ENCODE results near the gene ENTPD2.
"Not testable (repeated sequence)": the region's sequence is repeated elsewhere in the genome, so short reads cannot be mapped to it uniquely, and the experiment has no call there.

ENTPD2 gene

DNA sequence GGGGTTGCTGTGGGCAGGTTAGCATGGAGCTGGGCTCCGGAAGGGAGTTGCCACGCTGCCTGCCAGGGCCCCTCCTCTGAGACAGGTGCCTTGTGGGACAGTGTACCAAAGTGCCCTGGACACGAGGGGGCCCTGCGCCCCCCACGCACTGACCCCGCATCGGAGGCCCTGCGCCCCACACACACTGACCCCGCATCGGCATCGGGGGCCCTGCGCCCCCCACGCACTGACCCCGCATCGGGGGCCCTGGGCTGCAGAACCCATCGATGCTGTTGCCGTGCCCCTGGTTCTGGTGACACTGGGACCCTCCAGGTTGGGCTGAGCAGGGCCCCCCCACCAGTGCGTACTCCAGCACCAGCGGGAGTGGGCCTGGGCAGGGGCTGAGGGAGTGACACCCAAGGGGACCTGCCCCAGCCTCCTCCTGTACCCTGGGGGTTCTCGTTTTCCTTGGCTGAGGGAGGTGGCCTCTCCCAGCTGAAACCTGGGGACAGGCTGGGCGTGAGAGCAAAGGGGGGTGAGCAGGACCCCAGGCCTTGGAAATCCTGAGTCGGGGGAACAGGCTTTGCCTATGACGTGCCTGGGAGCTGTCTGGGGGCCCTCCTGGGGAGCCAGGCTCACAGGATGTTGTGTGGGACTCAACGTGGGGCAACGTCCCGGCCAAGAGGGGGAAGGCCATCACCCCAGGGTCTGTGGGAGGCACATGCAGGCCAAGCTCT lies 9.6 kb upstream of the ENTPD2 start:
- DNase-seq = no peak

DNA sequence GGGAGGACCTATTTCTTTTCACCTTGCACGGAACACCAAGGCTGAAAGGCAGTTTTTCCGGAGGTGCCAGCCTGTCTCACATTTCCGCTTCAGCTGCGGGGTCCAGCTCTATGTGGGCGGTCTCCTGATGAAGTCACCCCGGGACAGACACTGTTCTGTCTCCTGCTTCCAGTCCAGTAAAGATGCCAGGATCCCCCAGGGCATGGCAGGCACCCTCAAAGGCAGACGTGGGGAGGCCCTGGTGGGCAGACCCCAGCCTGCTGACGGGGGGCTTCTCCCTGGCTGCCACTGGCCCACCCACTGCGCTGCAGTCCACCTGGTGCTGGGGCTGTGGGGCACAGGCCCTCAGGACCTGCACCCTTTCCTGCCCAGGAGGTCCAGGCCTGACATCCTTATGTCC lies 8.9 kb upstream of the ENTPD2 start:
- not testable (repeated sequence) for DNase-seq

DNA sequence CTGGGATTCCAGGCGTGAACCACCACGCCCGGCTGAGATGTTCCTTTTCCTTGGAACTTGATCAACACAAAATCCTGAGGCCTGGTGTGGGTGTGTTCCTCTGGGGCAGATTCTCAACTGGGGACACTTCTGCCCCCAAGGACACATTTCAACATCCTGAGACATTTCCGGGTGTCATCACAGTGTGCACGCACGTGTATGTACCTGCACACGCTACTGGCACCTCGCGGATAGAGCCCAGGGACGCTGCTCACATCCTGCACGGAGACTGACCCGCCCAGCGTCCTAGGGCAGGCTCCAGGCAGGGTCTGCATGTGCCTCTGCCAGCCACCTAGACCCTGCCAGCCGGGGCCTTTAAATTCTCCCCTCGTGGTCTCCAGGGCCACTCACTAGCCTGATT lies 8.5 kb upstream of the ENTPD2 start:
- DNase-seq = no peak

DNA sequence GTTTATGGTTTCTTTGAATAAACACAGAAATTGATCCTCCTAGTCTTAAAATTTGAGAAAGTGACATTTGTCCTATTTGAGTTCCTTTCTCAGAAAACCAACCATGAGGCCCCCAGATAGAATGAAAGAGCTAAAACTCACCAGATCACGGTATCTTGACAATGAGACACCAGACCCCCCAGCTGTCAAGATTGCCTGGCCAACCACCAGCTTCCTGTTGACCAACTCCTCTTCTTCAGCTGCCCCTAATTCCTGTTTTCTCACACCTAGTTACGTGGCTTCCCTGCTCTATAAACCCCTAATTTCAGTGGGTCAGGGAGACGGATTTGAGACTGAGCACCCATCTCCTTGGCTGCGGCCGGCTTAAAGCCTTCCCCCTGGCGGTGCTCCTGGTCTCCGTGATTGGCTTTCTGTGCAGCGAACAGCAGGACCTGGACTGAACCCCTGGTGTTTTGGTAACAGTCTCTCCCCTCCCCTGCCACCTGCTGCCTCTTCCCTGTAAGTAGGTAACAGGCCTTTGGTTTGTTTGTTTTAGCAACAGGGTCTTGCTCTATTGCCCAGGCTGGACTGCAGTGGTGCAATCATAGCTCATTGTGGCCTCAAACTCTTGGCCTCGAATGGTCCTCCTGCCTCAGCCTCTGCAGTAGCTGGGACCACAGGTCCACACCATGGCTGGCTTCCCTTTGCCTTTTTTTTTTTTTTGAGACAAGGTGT lies 4.8 kb upstream of the ENTPD2 start:
- peak; percentile 62 for DNase-seq

DNA sequence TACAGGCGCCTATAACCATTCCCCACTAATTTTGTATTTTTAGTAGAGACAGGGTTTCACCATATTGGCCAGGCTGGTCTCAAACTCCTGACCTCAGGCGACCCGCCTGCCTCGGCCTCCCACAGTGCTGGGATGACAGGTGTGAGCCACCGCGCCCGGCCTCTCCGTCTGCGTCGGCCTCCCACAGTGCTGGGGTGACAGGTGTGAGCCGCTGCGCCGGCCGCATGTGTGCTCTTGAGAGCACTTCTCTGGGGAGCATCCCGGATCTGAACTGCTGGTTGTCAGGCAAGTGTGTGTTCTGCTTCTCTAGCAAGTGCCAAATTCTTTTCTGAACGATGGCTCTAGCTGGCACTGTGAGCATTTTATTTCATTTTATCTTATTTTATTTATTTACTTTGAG lies 3.7 kb upstream of the ENTPD2 start:
- DNase-seq = peak; percentile 63

DNA sequence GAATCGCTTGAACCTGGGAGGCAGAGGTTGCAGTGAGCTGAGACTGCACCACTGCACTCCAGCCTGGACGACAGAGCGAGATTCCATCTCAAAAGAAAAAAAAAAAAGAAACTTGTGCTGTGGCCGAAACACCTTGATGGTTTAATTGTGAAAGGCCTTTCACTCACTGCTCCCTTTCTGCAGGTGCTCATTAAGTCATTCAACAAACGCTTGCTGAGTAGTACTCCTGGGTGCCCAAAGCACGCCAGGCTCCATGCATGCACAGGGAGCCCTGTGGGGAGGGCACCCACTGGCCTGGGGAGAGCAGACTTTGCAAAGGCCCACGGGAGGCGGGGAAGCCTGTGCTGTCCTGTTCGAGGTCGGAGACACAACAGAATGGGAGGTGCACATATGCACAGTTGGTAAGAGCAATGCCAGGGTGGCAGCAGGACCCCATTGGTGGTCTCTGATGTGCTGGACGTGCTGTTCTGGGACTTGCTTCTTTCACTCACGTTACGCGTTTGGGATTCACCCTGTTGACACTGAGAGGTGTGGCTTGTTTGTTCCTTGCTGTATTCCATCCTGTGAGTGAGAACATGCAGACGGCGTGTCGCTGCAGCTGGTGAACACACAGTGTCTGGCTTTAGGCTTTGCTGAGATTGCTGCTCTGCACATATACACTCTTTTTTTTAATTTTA lies 3.0 kb upstream of the ENTPD2 start:
- no peak for DNase-seq

DNA sequence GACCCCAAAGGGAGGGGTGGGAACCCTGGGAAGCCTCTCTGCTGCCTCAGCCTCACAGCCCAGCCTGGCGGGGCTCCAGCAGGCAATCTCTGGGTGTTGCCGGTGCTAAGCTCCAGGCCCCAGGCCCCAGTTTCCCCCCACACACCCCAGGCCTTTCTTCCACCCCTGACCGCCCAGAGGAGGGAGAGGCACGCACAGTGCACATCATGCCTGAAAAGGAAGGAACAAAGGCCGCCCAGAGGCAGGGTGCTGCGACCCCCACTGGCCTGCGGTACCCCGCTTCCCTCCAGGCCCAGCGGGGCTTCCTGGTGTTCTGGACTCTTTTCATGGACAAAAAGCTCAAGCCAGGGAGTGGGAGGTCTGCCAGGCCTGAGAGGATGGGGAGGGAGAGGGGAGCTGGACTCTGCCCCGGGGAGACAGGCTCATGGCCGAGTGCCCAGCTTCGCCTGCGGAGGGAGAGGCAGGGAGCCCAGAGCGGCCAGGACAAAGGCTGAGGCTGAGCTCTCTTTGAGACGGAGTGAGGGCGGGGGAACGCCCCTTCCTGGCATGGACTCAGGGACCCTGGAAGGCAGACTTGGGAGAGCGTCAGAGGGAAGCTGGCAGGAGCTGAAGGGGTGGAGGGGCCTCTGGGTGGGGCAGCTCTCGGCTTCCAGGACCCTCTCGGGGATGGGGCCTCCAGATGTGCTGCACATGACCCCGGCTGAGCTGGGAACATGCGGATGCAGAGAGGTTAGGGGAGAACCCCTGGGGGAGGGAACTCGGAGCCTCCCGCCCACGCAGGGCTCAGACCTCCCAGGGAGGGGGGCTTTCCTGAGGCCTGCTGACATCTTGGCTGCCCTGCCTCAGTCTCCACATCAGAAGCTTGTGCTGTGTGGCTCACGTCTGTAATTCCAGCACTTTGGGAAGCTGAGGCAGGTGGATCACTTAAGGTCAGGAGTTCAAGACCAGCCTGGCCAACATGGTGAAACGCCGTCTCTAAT lies 1.8 kb upstream of the ENTPD2 start:
- DNase-seq = peak; percentile 90

DNA sequence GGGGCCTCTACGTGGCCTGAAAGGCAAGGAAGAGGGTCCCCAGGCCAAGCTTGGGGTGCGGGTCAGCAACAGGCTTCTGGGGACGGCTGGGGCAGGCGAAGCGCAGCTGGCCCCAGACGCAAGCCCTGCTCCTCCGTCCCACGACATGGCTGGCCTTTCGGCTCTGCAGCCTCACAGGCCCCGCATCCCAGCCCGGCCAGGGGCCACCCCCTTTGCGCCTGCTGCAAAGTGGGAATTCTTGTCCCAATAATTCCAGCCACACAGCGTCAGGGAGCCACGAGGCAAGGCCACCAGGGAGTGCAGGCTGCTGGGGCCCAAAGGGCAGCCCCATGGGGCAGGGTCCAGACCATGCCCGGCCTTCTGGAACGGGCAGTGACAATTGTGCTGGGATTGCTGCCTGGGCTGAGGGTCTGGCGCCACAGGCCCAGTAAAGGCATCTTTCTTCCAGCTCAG lies 1.1 kb upstream of the ENTPD2 start:
- no peak for DNase-seq

DNA sequence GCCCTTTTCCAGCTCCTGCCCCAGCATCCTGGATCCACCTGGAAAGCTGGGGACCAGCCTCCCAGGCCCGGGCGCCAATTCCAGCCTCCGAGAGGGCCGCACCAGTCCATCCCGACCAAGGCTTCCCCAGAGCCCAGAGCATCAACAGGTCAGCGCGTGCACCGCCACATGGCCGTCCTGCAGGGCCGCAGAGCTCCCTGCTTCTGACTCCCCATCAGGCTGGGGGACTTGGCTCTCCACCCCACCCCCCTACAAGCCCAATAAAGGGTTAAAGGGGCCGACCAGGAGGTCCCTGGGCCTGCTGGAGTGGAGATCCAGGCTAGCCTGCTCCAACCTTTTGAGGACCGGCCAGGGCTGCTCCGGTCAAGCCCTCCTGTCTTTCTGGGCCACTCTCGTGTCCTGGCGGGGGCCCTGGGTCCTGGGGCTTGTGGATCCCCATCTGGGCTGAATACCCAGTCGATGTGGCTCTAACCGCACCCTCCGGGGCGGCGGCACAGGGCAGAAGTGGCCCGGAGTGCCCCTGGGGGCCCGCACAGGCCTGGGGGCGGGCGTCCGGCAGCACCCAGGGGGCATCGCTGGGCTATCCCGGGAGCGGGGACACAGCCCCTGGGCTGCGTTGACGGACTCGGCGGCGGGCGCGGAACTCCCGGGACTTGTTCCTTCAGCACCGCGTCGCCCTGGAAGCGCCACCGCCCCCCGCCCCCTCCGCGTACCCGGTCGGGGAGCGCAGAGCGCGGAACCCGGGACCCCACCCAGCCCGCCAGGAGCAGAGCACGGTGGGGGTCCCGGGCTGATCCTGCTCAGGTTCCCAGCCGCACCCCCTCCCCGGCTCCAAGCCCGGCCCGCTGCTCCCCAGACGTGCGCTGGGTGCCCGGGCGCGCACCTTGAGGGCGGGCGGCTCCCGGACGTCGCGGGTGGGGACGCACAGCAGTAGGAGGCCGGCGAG lies 590 bp downstream of the ENTPD2 start:
- no peak for DNase-seq

DNA sequence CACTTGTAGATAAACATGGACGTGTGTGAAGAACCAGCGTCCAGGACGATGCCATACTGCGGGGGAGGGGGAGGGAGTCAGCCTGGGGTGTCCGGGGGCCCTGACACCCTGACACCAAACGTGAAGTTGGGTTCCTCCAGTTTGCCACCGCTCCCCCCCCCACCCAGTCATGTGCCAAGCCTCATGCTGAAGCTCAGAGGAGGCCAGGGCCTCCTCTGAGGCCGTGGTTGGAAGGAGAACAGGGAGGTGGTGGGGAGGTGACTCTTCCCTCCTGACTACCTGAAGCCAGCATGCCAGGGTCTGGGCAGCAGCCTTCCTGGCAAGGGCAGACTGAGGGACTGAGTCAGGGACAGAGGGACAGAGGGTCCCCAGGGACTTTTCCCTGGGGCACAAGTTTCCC lies 1.6 kb downstream of the ENTPD2 start:
- no peak for DNase-seq

DNA sequence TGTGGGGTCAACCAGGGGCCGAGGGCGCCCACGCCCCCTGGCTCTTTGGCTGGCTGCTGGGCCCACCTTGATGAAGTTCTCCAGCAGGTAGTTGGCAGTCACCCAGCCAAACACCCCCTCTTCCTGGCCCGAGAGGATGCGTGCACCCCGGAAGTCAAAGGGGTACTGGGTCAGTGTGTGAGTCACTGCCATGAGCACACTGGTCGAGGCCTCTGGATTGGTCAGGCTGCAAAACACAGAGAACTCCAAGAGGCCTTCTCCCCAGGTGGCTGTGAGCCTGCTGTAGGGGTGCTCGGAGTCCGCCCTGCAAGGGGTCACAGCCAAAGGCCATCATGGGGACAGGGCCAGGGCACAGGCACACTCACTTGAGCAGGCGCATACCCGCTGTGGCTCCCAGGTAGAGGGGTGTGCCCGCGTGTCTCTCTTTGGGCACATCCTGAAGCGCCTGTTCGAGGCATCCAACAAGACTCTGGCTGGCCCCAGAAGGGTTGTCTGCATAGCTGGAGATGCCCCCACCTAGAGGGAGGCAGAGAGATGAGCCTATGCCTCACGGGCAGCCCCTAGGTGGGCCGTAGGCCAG lies 2.6 kb downstream of the ENTPD2 start:
- DNase-seq = no peak

DNA sequence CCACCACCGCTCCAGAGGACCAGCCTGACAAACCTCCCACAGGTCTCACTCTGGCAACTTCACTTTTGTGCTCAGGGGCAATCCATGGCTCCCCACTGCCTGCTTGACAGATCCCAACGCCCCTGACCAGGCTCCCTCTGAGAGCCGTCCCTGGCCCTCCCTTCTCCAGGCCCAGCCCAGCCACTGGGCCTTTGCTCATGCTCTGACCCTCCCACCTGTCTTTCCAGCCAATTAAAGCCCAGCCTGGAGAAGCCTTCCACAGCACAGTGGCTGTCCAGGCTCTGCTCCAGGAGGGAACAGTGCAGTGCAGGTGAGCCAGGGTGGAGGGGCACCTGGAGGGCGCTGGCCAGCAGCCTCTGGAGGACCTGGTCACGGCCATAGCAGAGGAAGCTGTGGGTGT lies 3.3 kb downstream of the ENTPD2 start:
- DNase-seq = no peak

DNA sequence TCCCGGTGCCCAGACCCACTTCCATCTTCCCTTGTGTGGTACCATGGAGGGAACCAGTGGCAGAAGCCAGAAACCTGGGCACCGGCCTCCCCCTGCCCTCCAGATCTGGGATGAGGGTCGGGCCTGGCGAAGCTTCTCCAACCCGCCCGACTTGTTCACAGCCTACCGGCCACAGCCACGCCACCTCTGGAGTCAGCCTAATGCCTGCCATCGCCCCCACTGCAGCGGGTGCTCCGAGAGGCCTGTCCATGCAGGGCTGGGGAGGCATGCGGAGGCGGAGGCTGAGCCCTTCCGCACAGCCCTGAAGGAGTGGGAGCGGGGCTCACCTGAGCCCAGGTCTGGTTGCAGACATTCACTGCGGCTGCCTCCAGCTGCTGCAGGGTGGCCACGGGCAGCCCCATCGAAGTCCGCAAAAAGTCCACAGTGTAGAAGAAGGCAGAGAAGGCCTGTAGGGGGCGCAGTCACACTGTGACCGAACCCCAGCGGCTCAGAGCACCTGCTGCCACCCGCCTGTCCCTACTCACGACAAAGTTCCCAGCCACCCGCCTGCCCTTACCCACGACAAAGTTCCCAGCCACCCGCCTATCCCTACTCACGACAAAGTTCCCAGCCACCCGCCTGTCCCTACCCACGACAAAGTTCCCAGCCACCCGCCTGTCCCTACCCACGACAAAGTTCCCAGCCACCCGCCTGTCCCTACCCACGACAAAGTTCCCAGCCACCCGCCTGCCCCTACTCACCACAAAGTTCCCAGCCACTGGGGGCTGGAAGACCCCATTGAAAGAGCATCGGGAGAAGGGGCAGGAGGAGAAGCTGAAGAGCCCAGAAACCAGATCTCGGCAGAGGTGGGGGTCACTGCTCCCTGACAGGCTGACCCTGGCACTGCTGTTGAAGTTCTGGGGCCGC lies 4.1 kb downstream of the ENTPD2 start:
- DNase-seq = peak; percentile 62

DNA sequence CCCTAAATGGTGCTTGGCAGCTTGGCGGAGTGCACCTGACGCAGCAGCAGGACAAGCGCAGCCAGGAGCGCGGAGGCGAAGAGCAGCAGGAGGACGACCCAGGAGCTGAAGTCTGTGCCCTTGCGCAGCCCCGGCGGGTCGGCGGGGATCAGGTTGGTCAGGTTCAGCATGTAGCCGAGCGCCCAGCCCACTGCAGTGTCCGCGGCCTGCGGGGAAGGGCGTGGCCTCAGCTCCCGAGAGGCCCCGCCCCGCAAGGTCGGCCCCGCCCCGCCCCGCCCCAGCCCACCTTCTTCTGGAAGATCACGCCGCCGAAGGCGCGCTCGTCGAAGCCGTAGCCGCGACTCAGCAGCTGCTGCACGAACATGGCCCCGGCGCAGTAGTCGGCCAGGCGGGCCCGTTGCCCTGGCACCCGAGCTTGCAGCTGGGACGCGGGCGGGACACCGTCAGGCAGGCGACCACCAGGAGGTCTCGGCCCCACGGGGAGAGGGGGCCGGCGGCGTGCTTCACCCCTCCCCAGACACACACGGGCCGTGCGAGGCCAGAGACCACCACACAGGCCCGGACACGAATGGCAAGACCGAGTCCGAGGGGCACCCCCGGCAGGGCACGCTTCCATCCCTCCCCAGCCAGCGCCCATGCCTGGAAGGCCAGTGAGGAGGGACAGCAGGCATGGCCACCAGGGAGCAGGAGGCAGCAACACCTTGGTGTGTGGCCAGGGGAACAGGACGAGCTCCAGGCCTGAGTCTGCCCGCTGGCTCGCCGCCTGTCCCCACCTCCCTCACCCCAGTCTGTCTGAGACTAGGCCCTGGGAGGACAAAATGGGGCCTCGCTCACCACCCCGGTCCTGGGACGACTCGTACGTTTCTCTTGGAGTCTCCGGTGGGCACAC lies 5.0 kb downstream of the ENTPD2 start:
- DNase-seq = no peak

DNA sequence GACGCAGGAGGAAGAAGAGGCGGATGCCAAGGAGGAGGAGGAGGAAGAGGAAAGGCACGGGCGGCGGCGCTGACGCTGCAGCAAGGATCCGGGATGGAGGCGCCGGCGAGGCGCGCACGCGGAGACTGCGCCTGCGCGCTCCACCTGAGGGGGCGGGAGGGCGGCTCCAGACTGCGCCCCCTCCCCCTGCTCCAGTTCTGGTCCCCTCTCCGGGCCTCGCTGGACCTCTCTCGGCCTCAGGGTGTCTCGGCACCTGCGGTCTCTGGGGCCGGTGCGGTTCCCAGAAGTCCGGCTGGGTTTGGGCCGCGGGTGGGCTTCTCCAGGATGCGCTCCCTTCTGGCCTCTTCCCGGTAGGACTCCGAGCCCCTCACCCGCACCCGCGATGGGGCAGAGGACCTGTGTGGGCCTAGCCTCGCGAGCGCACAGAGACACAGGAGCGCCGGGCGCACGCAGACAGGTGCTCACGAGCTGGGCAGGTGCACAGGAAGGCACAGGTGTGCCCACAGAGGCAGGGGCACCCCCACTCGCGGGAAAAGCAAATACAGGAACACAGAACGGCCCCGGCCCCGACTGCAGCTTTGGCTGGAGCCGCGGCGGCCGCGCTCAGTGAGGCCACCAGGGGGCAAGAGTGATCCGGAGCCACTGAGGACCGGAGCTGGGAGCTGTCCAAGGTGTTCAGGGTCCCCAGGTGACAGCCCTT lies 7.6 kb downstream of the ENTPD2 start, which contains the start of gene NPDC1:
Gene NPDC1 (minus strand): TSS at position 90 of the 700 bp plus-strand sequence. CDS start 188 bp downstream, outside the sequence.
- DNase-seq = peak; percentile 90

DNA sequence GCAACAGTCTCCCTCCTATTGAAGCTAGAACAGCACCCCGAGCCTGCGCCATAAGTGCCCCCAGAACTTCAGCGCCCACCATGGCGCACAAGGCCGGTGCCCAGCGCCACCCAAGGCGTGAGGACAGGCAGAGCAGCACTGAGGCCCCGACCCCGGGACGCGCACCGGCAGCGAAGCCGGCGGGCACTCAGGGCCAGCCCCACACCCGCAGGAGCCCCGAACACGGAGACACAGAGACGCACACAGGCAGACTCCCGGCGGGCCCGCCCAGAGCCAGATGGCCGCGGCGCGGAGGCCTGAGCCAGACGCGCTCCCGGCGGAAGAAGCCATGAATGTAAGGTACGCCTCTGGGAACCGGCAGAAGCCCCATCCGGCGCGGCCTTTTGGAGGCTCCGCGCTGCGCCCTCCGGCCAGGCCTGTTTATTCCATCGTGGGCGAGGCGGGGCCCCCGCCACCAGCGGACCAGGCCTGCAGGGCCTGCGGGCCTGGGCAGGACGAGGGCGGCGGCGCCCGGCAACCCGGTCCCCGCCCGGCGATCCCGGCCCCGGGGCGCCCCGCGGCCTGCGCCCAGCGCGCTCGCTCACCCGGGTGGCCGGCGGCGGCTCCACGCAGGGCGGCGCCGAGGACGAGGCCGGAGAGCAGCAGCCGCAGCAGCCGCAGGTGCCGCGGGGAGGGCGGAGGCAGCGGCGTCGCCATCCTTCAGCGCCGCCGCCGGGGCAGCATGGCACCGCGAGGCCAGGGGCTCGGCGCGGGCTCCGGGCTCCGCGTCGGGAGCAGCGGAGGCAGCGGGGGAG lies 8.4 kb downstream of the ENTPD2 start:
- DNase-seq = no peak

DNA sequence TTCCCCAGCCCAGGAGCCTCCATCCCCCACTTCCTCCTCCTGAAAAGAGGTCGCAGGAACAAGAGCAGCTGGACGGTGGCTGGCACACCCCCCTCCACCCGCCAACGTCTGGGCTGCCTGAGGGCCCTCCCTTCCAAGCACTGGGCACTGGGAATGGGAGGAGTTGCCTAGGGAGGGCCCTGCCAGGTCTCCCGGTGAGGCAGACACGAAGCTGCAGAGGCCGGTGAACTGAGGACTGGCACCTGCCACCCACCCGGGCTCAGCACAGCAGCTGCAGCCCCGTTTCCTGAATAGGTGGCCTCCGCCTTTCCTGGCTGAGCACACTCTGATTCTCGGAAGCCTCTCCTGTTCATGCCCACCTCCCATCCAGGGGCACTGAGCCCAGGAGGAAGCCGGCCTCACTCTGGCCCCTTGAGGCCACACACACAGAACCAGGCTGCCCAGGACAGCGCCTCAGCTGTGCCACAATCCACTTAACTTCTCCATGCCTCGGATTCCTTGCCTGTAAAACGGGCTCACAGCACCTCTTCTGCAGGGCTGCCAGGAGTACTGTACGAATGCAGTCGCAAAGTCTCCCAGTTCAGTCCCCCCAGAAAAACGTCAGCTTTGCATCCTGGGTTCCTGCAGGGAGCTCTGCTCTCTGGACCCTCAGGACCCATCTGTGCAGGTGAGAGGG lies 9.2 kb downstream of the ENTPD2 start:
- peak; percentile 75 for DNase-seq

Data from COR-L47 (cell line).